Ovary (tissue), 3 donors: ENCODE data around the gene EN2.

Experiments
- CTCF ChIP-seq, 3 donors: fragments of 450-650 bp in 2 of 3; fragments of 200-600 bp in 1 of 3; IDR thresholded peaks; one replicate each; pipeline versions ENCODE4 v1.5.1 to v1.8.0; 2016 to 2022; ENCODE audit warnings: antibody characterized with exemption in 3 of 3, mild to moderate bottlenecking in 1 of 3
- EP300 ChIP-seq: sonication (generic); formaldehyde crosslinking; IDR thresholded peaks from one replicate; pipeline ENCODE4 v1.6.1; 2017; ENCODE audit warnings: antibody characterized with exemption
- POLR2A ChIP-seq: fragments of 450-650 bp; IDR thresholded peaks from one replicate; pipeline ENCODE4 v1.6.1; 2017; ENCODE audit warnings: antibody characterized with exemption, mild to moderate bottlenecking, moderate library complexity
- donor health status: DM: no; HTN: no; CAD: no.

- TF ChIP-seq CTCF (IDR thresholded peaks at IDR 0.05) (no peak), POLR2A (no peak), EP300 (no peak)
Observed at GRCh38 chr7:155420116-155420515, 37.8 kb upstream of the EN2 start.
